H1 (cell line): Measurements from ENCODE around the gene RAB30. TPM values are rescaled to one million over a fixed set of nuclear protein-coding genes. Genes with fewer than 3 reads are reported as not detected.

ENCODE experiments used
- CTBP2 ChIP-seq: IDR thresholded peaks from 2 replicates; pipeline ENCODE4 v1.7.0; 2011; ENCODE audit warnings: borderline replicate concordance, mild to moderate bottlenecking, moderate library complexity, mixed read lengths, low read length; ENCODE audit not compliant: insufficient read depth, insufficient read length
- JUND ChIP-seq: IDR thresholded peaks from 2 replicates; pipeline ENCODE4 v1.6.1; 2011; ENCODE audit warnings: mild to moderate bottlenecking, improper control_type of control experiment, low read length
- POU5F1 ChIP-seq: IDR thresholded peaks from 2 replicates; pipeline ENCODE4 v1.6.1; 2011; ENCODE audit warnings: low read depth, mild to moderate bottlenecking, low read length, moderate library complexity
- SIN3A ChIP-seq, 2 experiments: IDR thresholded peaks in 1 of 2; conservative IDR thresholded peaks in 1 of 2; 2 replicates each; pipeline ENCODE4 v1.6.1; 2011 to 2012; ENCODE audit warnings: low read length in 2 of 2, improper control_type of control experiment in 1 of 2, low read depth in 1 of 2, mild to moderate bottlenecking in 1 of 2
- polyA plus RNA-seq, 7 experiments: library from polyadenylated mRNA; depleted of rRNA in 3 of 7; stranded (reverse) in 5 of 7; unstranded in 2 of 7; fragments of >200 nt in 5 of 7; fragments of 200-250 nt in 2 of 7; gene quantifications; 1 replicate in 5 of 7; 2 replicates in 1 of 7; 4 replicates in 1 of 7; pipeline versions ENCODE4 v1.2.1 to v1.2.3, GENCODE V29; 2011 to 2013; ENCODE audit warnings: missing spikeins in 2 of 7, mixed read lengths in 2 of 7
- total RNA-seq: library from RNA; stranded (reverse); fragmentation: NEBNext Ultra II Directional; extraction: Animal tissue kit (Norgen Biotek cat#: 25700); gene quantifications from 2 replicates; pipeline ENCODE4 v1.2.1, GENCODE V29; 2021
- TF ChIP-seq, protein P1 (sequence below), 3 experiments: IDR thresholded peaks; 1 replicate in 2 of 3; 2 replicates in 1 of 3; pipeline versions ENCODE4 v1.5.1 to v1.6.1; 2011; ENCODE audit warnings: low read length in 3 of 3, mild to moderate bottlenecking in 3 of 3, inconsistent platforms in 2 of 3, low read depth in 1 of 3, moderate library complexity in 1 of 3; ENCODE audit not compliant: insufficient read depth in 1 of 3; ENCODE audit errors: control extremely low read depth in 1 of 3
- TF ChIP-seq, protein P2 (sequence below): fragments of 300-600 bp; sonication (generic); IDR thresholded peaks from 2 replicates; pipeline ENCODE4 v1.7.1; 2012; ENCODE audit warnings: low read length, moderate library complexity, mild to moderate bottlenecking, inconsistent platforms; ENCODE audit not compliant: insufficient replicate concordance

The RAB30 gene
- total and polyA plus RNA-seq, 2 of the 8 experiments (the other 6 are each of a cell fraction or from before 2014, with no cell fraction given), result 1.6 to 11.7 TPM

DNA sequence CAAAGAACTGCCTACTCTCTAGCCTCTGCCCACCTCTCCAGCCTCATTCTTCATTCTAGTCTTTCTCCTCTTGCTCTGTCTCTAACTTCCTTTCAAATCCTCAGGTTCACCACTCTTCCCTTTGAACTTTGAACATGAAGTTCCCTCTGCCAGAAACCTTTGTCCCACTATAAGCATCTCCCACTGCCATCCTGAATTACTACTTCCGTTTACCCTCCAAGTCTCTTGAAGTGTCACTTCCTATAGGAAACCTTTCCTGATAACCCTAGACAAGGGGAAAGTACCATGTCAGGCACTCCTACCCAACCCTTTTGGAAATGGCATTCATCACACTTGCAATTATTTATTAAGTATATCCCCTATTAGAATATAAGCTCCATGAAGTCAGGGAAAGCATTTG lies 3.1 kb downstream of the RAB30 start (continued):
- TF ChIP-seq, protein P1, sequence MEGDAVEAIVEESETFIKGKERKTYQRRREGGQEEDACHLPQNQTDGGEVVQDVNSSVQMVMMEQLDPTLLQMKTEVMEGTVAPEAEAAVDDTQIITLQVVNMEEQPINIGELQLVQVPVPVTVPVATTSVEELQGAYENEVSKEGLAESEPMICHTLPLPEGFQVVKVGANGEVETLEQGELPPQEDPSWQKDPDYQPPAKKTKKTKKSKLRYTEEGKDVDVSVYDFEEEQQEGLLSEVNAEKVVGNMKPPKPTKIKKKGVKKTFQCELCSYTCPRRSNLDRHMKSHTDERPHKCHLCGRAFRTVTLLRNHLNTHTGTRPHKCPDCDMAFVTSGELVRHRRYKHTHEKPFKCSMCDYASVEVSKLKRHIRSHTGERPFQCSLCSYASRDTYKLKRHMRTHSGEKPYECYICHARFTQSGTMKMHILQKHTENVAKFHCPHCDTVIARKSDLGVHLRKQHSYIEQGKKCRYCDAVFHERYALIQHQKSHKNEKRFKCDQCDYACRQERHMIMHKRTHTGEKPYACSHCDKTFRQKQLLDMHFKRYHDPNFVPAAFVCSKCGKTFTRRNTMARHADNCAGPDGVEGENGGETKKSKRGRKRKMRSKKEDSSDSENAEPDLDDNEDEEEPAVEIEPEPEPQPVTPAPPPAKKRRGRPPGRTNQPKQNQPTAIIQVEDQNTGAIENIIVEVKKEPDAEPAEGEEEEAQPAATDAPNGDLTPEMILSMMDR (IDR thresholded peaks at IDR 0.05; ENCODE audit: control extremely low read depth in 1 of 3, insufficient read depth in 1 of 3, low read depth in 1 of 3, low read length in 3 of 3), result no peak
- TF ChIP-seq SIN3A (conservative IDR thresholded peaks at IDR 0.05 in 1 of 2, IDR thresholded peaks at IDR 0.05 in 1 of 2; ENCODE audit: low read depth in 1 of 2, low read length in 2 of 2) (no peak), POU5F1 (no peak), JUND (no peak), CTBP2 (no peak)
- TF ChIP-seq, protein P2, sequence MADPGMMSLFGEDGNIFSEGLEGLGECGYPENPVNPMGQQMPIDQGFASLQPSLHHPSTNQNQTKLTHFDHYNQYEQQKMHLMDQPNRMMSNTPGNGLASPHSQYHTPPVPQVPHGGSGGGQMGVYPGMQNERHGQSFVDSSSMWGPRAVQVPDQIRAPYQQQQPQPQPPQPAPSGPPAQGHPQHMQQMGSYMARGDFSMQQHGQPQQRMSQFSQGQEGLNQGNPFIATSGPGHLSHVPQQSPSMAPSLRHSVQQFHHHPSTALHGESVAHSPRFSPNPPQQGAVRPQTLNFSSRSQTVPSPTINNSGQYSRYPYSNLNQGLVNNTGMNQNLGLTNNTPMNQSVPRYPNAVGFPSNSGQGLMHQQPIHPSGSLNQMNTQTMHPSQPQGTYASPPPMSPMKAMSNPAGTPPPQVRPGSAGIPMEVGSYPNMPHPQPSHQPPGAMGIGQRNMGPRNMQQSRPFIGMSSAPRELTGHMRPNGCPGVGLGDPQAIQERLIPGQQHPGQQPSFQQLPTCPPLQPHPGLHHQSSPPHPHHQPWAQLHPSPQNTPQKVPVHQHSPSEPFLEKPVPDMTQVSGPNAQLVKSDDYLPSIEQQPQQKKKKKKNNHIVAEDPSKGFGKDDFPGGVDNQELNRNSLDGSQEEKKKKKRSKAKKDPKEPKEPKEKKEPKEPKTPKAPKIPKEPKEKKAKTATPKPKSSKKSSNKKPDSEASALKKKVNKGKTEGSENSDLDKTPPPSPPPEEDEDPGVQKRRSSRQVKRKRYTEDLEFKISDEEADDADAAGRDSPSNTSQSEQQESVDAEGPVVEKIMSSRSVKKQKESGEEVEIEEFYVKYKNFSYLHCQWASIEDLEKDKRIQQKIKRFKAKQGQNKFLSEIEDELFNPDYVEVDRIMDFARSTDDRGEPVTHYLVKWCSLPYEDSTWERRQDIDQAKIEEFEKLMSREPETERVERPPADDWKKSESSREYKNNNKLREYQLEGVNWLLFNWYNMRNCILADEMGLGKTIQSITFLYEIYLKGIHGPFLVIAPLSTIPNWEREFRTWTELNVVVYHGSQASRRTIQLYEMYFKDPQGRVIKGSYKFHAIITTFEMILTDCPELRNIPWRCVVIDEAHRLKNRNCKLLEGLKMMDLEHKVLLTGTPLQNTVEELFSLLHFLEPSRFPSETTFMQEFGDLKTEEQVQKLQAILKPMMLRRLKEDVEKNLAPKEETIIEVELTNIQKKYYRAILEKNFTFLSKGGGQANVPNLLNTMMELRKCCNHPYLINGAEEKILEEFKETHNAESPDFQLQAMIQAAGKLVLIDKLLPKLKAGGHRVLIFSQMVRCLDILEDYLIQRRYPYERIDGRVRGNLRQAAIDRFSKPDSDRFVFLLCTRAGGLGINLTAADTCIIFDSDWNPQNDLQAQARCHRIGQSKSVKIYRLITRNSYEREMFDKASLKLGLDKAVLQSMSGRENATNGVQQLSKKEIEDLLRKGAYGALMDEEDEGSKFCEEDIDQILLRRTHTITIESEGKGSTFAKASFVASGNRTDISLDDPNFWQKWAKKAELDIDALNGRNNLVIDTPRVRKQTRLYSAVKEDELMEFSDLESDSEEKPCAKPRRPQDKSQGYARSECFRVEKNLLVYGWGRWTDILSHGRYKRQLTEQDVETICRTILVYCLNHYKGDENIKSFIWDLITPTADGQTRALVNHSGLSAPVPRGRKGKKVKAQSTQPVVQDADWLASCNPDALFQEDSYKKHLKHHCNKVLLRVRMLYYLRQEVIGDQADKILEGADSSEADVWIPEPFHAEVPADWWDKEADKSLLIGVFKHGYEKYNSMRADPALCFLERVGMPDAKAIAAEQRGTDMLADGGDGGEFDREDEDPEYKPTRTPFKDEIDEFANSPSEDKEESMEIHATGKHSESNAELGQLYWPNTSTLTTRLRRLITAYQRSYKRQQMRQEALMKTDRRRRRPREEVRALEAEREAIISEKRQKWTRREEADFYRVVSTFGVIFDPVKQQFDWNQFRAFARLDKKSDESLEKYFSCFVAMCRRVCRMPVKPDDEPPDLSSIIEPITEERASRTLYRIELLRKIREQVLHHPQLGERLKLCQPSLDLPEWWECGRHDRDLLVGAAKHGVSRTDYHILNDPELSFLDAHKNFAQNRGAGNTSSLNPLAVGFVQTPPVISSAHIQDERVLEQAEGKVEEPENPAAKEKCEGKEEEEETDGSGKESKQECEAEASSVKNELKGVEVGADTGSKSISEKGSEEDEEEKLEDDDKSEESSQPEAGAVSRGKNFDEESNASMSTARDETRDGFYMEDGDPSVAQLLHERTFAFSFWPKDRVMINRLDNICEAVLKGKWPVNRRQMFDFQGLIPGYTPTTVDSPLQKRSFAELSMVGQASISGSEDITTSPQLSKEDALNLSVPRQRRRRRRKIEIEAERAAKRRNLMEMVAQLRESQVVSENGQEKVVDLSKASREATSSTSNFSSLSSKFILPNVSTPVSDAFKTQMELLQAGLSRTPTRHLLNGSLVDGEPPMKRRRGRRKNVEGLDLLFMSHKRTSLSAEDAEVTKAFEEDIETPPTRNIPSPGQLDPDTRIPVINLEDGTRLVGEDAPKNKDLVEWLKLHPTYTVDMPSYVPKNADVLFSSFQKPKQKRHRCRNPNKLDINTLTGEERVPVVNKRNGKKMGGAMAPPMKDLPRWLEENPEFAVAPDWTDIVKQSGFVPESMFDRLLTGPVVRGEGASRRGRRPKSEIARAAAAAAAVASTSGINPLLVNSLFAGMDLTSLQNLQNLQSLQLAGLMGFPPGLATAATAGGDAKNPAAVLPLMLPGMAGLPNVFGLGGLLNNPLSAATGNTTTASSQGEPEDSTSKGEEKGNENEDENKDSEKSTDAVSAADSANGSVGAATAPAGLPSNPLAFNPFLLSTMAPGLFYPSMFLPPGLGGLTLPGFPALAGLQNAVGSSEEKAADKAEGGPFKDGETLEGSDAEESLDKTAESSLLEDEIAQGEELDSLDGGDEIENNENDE, result no peak
